Stimulated activated CD8-positive, alpha-beta memory T cell treated with anti-CD3 and anti-CD28 coated beads, Interleukin-7, amount 100 ng/mL, for 4 hours (primary cell): ENCODE results near the gene CRYBB2.
"Not testable (repeated sequence)": the region's sequence is repeated elsewhere in the genome, so short reads cannot be mapped to it uniquely, and the experiment has no call there.

ENCODE experiments used
- DNase-seq, 2 donors: peaks; one replicate each; pipeline ENCODE4 v3.0.0-alpha.2; 2020; ENCODE audit warnings: low read depth in 2 of 2

The CRYBB2 gene

GRCh38 chr22:25233706-25234105, 14.3 kb downstream of the CRYBB2 start:
- DNase-seq = not testable (repeated sequence)

DNA sequence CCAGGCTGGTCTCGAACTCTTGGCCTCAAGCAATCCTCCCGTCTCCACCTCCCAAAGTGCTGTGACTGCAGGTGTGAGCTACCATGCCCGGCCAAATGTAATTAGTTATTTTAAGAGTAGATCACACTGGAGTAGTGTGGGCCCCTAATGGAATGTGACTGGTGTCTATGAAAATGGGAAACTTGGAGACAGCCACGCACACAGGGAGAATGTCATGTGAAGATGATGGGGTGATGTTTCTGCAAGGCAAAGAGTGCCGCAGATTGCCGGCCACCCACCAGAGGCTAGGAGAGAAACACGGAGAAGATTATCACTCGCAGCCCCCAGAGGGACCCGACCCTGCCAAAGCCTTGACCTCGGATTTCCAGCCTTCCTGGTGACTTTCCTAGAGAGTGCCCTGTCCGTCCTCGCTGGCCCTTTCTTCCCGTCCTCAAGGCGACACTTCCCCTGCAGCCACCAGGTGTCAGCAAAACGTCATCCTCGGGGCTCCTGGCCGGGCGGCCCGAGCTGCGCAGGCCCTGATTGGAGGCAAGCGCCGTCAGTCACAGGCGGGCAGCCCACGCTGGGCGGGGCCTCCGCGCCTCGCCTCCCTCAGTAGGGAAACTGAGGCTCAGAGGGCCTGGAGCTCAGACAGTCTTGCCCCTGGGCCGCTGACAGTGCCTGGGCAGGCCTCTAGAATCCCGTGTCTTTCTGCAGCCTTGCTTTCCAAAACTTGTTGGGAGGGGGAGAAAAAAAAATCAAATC, 16.3 kb downstream of the CRYBB2 start:
- DNase-seq = peak; percentile 1 to 10

GRCh38 chr22:25236417-25236816, 17.0 kb downstream of the CRYBB2 start:
- no peak for DNase-seq

- no peak for DNase-seq
Observed at GRCh38 chr22:25237503-25237902, 18.1 kb downstream of the CRYBB2 start.

- not testable (repeated sequence) for DNase-seq
Observed at GRCh38 chr22:25238058-25238457, 18.6 kb downstream of the CRYBB2 start.

GRCh38 chr22:25255169-25255568, 35.7 kb downstream of the CRYBB2 start:
- DNase-seq = not testable (repeated sequence)

DNA sequence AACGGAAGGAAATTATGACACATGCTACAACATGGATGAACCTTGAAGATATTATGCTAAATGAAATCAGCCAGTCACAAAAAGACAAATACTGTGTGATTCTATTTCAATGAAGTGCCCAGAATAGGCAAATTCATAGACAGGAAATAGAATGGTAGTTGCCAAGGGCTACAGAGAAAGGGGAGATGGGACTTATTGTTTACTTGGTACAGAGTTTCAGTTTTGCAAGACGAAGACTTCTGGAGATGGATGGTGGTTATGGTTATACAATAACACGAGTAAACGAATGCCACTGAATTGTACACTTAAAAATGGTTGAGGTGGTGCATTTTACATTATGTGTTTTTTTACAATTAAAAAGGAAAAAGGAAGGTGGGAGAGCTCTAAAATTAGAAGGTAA, 48.1 kb downstream of the CRYBB2 start:
- not testable (repeated sequence) for DNase-seq

DNA sequence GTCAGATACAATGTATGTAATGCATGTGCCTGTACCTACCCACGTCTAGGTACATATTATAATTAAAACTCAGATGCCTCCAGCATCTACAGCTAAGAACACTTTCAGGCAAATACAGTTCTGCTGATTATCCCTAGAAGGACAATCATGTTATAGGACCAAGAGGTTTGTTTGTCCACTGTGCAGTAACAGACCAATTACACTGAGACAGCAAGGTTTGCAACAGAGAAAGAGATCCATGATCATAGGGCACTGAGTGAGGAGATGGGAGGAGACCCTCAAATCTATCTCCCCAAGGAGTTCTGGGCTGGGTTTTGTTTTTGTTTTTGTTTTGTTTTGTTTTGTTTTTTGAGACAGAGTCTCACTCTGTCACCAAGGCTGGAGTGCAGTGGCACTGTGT, 49.5 kb downstream of the CRYBB2 start:
- DNase-seq = not testable (repeated sequence)

GRCh38 chr22:25270061-25270460, 50.6 kb downstream of the CRYBB2 start:
- not testable (repeated sequence) for DNase-seq

GRCh38 chr22:25273231-25273630, 53.8 kb downstream of the CRYBB2 start:
- not testable (repeated sequence) for DNase-seq

DNA sequence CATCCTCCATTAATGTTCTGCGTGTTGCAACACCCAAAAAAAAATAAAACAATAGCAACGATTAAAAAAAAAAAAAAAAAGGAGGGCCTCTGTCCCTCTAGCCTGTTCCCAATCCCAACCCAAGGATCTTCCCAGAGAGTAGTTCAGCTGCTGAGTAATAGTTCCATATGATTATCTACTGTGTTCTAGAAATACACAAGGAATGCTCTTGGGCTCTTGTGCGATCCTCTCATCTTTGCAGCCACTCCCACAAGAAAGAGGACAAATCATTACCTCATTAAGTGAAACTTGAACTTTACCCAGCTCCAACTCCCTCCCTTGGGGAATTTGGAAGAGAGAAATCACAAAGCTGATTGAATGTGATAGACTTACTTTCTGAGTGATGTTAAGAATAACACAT, 54.5 kb downstream of the CRYBB2 start:
- DNase-seq = not testable (repeated sequence)

GRCh38 chr22:25280118-25280517, 60.7 kb downstream of the CRYBB2 start:
- DNase-seq = not testable (repeated sequence)
